GM18951 (cell line): ENCODE measurements around the gene FAM118A.
"Not testable (repeated sequence)": the region's sequence is repeated elsewhere in the genome, so short reads cannot be mapped to it uniquely, and the experiment has no call there.

Experiments
- POLR2A ChIP-seq: IDR thresholded peaks from 4 replicates; pipeline ENCODE4 v1.6.1; 2011; ENCODE audit warnings: mild to moderate bottlenecking; ENCODE audit not compliant: insufficient read length, insufficient read depth; ENCODE audit errors: extremely low read depth
- in situ Hi-C: fragments of 300-500 bp; cut with MboI; formaldehyde crosslinking; loops from one replicate; pipeline ENCODE4 v1.12.0; 2022; ENCODE audit warnings: low sequenced_read_pairs, mixed read lengths, inconsistent platforms; ENCODE audit not compliant: unreplicated experiment

The FAM118A gene

DNA sequence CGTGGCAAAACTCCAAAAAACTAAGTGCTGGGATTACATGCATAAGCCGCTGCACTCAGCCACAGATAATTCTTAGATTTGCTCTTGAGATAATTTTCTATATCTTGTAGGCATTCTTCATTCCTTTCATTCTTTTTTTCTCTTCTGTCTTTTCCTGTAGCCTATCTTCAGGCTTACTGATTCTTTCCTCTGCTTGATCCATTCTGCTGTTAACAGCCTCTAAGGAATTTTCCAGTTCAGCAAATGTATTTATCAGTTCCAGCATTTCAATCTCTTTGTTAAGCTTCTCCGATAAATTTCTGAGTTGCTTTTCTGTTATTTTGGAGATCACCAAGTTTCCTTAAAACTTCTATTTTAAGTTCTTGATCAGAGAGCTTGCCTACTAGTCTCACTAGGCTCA is 57.0 kb downstream of the FAM118A start:
- in situ Hi-C loops, result no loop called here
- no peak for TF ChIP-seq POLR2A

DNA sequence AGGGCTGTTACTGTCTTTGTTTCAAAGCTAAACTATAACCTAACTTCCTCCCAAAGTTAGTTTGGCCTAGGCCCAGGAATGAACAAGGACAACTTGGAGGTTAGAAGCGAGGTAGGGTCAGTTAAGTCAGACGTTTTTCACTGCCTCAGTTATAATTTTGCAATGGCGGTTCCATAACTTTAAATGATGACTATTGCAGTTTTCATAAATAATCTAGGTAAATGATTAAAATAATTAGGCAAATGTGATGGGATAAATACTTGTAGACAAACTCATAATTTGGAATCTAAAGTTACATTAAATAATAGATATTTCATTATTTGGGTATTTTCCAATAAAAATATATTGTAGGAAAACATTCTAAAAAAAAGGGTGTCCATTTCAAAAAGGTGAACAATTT is 63.9 kb downstream of the FAM118A start:
- in situ Hi-C loops, result not testable (repeated sequence)

DNA sequence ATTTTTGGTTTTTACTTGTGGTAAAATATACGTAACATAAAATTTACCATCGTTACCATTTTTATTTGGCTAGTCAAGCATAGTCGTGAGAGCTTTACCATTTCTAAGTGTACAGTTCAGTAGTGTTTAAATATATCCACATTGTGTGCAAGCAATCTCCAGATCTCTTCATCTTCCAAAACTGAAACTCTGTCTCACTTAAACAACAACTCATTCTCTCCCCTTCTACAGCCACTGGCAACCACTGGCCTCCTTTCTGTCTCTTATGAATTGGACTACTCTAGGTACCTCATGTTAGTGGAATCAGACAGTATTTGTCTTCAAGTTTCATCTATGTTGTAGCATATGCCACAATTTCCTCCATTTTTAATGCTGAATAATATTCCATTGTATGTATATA is 66.3 kb downstream of the FAM118A start:
- in situ Hi-C loops, result no loop called here
- TF ChIP-seq POLR2A, result no peak

DNA sequence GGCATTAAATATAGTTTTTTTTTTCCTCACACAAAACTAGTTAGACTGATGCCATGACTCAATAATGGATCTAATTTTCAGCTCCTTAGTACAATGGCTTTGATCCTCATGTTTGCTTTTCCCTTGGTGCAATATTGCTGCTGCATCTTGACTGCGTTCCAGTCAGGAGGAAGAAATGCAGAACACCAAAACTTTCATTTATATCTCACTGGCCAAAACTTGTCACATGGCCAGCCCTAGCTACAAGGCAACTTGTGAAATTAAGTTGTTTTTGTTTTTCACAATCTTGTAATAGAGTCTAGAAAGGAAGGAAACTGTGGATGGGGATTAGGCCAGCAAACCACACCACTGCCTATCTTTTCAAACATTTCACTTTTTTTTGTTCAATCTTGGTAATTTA is 67.0 kb downstream of the FAM118A start:
- TF ChIP-seq POLR2A, result no peak
- in situ Hi-C loops, result no loop called here

DNA sequence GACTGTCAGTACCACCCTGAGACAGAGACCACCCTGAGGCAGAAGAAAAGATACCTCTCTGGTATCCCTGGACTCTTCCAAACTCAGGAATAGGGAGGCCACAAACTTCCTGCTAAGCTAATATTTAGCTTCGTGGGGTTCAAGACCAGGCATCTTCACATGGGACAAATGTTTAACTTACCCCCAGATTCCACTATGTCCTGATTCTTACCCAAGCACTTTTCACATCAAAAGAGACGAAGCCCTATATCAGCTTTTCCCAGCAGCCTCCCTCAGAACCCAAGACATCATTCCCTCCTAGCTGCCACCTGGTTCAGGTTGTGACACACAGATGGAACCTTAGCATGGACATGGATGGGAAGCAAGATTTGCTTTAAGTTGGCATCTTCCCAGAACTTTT is 71.6 kb downstream of the FAM118A start:
- in situ Hi-C loops, result no loop called here
- no peak for TF ChIP-seq POLR2A

DNA sequence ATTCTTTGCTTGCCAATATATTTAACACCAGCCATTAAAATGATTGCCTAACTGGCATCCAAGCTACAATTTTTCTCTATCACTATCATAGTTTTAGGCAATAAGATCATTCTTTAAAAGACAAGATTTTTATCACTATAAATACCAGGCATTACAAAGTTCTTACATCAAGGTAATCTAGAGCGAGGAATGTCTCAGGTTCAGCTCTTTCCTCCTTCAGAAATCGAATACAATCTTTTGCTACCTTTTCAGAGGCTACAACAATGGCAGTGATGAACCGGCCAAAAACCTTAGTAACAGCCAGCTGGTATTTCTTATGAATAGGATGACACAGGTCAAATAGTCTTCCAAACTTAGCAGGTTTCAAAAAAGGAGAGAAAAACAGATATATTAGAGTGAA is 79.8 kb downstream of the FAM118A start:
- TF ChIP-seq POLR2A, result no peak
- in situ Hi-C loops, result no loop called here
